GM19099 (cell line): ENCODE results near the gene RALGAPA1.

Experiments used
- POLR2A ChIP-seq: IDR thresholded peaks from 3 replicates; pipeline ENCODE4 v1.6.1; 2011; ENCODE audit warnings: low read depth; ENCODE audit not compliant: insufficient read length; ENCODE audit errors: extremely low read depth

RALGAPA1 gene

GRCh38 chr14:35742032-35742371, 67.1 kb downstream of the RALGAPA1 start:
- no peak for TF ChIP-seq POLR2A

DNA sequence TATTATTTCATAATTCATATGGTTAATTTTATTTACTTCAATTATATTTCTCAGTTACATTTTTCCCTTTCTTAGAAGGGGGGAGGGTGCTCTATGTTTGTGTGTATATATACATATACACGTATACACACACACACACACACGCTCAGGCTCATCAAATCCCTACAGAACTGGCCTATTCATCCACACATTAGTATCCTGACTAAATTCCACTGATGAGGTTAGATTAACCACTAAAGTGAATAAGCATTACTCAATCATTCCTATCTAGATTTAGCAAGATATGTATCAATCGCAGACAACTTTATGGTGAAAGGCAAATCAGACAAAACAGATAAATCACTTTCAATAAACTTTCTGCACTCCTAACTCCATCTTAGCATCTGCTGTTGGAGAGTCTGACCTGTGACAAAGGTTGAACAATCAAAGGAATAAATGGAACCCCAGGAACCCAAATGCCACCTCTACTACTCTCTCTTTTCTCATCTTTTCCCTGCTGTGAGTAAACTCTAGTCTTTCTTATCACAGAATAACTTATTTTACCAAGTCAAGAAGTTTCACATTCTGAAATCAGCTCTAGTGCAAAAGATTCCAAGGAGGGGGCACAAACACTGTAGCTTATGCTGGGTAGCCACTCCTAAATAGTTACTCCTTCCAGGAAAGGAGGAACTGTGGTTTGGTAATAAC, 67.6 kb downstream of the RALGAPA1 start:
- no peak for TF ChIP-seq POLR2A

DNA sequence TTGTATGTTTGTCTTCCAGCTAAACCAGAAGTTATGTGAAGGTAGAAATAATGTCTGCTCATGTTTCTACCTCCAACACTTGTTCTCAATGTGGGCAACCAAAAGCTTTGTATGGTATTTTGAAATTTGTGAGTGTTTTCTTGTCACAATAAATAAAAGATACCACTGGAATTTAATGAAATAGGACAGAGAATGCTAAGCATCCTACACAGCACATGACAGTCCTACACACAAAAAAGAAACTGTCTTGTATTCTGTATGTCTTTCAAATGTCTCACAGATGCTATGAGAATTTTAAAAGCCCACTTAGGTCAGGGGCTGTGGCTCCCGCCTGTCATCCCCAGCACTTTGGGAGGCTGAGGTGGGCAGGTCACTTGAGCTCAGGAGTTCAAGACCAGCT, 68.9 kb downstream of the RALGAPA1 start:
- TF ChIP-seq POLR2A: no peak

- no peak for TF ChIP-seq POLR2A
These were observed 78.2 kb downstream of the RALGAPA1 start for GRCh38 chr14:35730871-35731270.

DNA sequence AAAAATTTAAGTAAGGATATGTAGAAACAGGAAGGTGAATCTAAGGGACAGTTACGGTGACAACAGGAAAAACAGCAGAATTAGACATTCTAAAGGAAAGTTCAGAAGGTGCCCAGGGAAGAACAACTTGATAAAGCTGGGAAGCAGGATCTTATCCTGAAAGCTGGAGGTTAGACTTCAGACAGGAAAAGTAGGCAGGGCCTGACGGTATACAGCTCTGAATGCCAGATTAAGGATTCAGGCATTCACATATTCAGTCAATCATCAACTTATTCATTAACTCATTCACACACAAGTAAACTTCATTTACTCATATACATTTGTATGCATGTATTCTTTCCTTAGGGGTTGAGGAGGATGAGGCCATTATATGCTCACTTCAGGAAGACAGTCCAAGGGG, 81.3 kb downstream of the RALGAPA1 start:
- TF ChIP-seq POLR2A: no peak

DNA sequence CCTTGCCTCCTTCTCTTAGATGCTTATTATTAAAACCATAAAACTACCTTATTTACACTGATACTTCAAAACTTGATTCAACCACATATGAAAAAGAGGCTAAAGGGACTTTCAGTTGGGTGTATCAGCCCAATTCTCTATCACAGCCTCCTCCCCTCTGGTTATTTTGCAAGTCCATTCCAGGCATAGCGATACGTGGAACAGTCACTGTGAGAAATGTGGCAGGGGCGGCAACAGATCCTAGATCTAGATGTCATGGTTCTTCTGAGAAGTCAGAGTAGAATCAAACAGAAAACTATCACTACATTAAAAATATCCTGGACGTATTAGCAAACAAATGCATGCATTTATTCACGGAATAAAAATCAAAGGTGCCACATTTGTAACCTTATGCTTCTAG, 83.2 kb downstream of the RALGAPA1 start:
- no peak for TF ChIP-seq POLR2A

DNA sequence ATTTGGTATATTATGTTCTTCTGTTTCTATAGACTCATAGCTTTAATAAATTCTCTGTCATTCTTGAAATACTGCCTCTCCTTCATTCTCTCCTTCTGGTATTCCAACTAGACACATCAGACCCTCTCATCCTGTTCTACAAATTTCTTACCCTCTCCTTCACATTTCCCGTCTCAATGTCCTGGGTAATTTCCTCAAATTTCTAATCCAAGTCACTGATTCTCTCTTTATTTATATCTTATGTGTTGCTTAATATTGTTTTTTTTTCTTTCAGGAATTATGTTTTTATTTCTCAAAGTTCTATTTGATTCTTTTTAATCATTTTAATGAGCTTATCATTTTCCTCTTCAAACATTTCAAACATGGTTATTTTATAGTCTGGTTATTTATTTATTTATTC, 94.0 kb downstream of the RALGAPA1 start:
- TF ChIP-seq POLR2A: no peak

DNA sequence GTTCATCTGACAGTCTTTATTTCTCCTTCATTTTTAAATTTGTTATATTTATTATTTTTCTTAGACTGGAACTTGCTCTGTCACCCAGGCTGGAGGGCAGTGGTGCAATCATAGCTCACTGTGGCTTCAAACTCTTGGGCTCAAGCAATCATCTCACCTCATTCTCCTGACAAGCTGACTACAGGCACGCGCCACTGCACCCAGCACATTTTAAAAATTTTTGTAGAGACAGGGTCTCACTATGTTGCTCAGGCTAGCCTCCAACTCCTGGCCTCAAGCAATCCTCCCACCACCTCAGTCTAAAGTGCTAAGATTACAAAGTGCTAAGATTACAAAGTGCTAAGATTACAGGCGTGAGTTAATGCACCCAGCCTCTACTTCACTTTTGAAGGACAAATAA, 96.6 kb downstream of the RALGAPA1 start:
- no peak for TF ChIP-seq POLR2A

- no peak for TF ChIP-seq POLR2A
These were observed 101.0 kb downstream of the RALGAPA1 start for GRCh38 chr14:35708062-35708461.

DNA sequence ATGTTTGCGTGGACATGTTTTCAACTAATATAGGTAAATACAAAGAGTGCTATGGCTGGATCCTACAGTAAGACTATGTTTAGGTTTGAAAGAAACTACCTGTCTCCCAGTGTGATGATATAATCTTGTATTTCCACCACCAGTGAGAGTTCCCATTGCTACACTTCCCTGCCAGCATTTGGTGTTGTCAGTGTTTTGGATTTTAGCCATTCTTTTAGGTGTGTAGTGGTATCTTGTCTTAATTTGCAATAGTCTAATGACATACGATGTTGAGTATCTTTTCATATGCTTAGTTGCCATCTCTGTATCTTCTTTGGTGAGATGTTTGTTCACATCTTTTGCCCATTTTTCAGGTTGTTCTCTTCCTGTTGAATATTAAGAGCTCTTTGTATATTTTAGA, 103.5 kb downstream of the RALGAPA1 start:
- no peak for TF ChIP-seq POLR2A

GRCh38 chr14:35704793-35705493, 104.2 kb downstream of the RALGAPA1 start:
- no peak for TF ChIP-seq POLR2A

- TF ChIP-seq POLR2A: no peak
These were observed 107.6 kb downstream of the RALGAPA1 start for GRCh38 chr14:35701531-35701930.

DNA sequence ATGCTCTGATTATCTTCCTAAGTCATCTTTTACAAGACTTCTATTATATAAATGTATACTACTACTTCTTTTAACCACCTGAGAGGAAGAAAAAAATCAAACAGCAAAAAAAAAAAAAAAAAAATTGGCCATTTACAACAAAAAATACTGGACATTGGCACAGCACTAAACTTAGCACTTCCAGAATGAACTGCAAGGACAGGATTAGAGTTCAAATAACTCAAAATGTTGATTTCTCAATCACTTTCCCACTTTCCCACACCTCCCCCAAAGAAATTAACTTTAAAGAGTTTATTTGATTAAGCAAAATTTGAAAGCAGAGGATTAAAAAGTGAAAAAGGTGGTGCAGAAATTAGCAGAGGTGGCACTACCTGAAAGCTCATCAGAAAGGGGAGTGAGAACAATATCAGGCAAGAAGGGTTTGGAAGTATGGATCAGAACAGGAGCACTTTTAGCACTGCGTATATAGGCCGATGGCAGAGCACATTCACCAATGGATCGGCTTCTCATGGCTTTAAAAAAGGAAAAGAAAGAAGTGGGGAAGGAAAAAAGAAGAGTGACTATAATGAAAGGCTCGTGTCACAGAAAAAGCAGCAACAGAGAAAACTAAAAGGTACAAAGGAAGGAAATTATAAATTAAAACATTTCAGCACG, 109.2 kb downstream of the RALGAPA1 start:
- no peak for TF ChIP-seq POLR2A

DNA sequence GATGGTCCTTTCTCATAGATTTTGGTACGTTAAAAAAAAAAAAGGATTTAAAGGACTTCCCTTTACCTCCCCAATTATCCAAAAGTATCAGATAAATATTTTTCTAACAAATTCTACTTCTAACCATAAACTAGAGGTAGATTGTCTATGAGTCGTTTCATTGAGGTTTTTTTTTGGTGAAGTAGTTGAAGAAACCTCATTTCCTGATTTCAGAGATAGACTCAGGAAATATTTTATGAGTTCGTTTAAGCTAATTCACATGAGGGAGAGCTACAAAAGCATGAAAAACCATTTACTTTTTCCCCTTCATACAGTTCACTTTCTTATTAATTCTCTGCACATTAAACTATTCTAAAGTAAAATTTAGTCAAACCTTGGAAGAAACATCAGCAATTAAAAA, 112.5 kb downstream of the RALGAPA1 start:
- TF ChIP-seq POLR2A: no peak

DNA sequence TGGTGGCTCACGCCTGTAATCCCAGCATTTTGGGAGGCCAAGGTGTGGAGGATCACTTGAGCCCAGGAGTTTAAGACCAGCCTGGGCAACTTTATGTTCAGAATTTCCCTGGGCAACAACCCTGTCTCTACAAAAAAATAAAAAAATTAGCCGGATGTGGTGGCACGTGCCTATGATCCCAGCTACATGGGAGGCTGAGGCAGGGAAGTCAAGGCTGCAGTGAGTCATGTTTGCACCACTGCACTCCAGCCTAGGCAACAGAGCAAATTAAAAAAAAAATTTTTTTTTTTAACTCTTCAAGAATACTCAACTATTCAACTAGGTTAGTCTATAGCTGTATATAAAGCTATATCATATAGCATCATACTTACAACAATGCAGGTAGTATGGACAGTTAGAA, 113.0 kb downstream of the RALGAPA1 start:
- TF ChIP-seq POLR2A: no peak

DNA sequence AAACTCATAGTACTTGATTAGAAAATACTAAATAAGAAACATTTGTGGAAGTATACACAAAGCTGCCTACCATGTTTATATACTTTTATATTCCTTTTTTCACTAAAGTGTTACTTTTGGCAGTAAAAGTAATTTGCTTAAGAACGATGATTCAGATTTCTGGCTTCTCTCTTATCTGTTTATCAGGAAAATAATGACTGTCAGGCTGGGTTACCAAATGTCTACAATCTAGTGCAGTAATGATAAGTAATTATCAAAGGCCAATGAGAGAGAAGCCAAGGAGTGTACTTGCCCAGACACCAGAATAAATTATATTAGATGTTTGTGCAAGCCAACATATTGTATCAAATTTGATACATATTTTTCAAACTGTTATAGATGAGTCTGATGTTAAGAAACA, 113.4 kb downstream of the RALGAPA1 start:
- no peak for TF ChIP-seq POLR2A

DNA sequence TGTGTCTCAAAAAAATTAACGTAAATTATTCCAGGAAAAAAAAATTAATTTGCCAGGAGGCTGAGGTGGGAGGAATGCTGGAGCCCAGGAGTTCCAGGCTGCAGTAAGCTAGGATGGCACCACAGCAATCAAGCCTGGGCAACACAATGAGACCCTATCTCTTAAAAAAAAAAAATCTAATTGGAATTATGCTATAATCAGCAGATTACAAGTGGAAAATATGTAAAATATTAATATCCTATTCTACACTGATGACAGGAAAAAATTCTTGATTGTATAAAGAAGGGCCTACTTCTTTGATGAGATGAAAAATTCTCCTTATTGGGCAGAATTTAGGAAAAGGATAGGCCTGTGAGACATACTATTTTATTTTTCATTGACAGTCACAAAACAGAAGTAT, 114.0 kb downstream of the RALGAPA1 start:
- TF ChIP-seq POLR2A: no peak

DNA sequence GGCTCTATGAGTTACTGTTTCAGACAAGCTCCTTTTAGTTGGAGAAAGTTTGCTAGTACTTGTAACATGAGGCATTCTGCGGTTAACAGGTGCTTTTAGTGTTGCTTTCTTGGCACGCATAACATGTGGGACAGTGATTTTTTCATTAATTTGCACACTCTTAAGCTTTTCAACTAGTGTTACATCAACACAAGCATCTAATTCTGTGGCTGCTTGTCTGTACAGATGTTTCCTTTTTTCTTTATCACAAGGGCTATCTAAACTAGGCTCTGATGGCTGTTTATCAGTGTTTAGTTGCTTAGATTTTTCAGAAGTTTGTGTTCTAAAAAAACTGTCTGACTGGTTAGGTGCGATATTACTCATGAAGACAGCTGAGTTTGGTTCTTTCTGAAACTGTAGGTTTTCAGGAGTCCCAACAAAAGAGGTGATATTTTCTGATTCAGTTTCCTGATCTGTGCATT, 120.1 kb downstream of the RALGAPA1 start:
- TF ChIP-seq POLR2A: no peak
